CD4-positive, alpha-beta T cell treated with Interleukin-1 beta for 1 hour (primary cell): ENCODE data around the gene FBXW12.
"Not testable (repeated sequence)": the region's sequence is repeated elsewhere in the genome, so short reads cannot be mapped to it uniquely, and the experiment has no call there.

ENCODE experiments used
- DNase-seq, 2 donors: peaks; one replicate each; pipeline ENCODE4 v3.0.0-alpha.2; 2020 to 2022

The FBXW12 gene

GRCh38 chr3:48387634-48388033 is 15.6 kb downstream of the FBXW12 start:
- no peak for DNase-seq

GRCh38 chr3:48388966-48389365 is 16.9 kb downstream of the FBXW12 start:
- DNase-seq = no peak

- DNase-seq = no peak
Observed at GRCh38 chr3:48394391-48394790, 22.4 kb downstream of the FBXW12 start.

DNA sequence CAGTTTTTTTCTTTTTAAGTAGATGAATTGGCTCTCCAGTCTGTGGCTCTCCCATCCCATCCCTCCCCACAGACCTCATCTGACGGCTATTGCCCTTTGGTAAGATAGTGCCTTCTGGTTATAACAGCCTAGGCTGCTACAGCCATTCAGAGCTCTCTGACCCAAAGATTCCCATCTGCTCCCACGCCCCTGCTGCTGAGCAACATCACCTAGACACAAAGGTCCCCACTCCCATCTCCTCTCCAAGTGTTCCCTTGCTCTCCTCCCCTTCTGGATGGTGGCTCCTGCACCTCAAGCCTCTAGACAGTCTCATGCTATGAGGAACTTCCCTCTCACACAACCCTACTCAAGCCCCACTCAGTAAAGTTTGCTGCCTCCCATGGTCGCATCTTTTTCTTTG is 23.7 kb downstream of the FBXW12 start:
- DNase-seq = no peak

DNA sequence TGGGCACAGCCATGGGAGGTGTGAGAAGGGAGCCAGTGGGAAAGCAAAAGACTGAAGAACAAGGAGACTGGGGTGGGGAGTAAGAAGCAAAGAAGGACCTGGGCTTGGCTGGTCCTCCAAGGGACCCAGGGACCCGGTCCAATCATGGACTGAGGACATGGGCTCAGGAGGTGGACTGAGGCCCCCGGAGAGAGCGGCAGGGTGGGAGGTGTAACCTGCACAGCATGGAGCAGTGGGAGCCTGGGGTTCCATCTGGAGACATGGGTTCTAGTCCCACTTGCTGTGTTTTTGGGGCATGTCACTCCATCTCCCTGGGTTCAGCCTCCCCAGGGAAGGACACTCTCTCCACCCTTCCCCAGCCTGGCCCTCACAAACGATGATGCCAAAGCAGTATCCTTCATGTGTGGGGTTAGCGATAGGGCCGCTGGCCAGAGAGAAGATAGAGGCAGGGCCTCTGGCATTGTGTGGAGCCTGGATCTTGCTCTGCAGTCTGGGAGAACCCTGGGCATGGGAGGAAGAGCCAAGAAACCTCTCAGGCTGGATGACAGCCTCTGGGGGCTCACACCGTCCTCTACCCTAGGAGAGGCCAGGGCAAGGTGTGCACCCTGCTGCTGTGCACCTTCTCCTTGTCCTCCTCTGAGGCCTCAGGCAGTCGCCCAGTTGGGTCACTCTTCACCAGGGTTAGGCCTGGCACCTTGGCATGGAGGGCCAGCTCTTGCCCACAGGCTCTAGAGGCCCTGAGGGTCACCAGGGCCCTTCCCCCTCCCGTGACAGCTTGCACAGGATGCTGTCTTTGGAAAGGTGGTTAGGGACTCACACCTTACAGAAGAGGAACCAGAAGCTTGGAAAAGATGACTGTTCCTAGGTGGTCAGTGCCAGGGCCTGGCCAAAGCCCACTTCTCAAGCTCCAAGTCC is 26.0 kb downstream of the FBXW12 start:
- DNase-seq = no peak

DNA sequence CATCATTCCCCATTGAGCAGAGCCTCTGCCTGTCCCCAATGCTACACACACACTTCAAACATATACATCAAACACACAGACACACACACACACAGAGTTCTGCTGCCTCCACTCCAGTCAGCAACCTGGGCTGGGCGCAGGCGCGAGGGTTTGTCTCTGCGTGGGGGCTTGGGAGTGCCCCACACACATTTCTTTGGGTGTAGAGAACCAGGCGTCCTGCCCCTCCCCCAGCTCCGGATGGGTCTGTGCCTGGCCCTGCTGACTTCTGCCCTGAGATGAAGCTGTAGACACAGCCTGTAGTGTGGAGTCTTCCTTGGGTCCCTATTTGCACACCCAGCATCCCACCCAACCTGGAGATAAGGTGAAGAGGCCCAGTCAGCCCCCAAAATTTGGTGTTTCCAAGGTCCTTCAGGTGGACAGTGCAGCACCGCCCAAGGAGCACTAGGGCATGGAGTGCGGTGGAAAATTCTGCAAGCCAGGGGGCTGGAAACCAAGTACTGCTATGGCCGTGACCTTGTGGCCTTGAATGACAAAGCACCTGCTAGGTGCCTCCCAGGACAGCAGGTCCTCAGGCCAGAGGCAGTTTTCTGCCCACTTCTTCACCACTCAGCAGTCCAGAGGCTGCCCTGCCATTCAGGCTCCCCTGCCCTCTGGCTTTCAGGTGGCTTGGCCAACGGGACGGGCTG is 26.8 kb downstream of the FBXW12 start:
- DNase-seq = no peak

DNA sequence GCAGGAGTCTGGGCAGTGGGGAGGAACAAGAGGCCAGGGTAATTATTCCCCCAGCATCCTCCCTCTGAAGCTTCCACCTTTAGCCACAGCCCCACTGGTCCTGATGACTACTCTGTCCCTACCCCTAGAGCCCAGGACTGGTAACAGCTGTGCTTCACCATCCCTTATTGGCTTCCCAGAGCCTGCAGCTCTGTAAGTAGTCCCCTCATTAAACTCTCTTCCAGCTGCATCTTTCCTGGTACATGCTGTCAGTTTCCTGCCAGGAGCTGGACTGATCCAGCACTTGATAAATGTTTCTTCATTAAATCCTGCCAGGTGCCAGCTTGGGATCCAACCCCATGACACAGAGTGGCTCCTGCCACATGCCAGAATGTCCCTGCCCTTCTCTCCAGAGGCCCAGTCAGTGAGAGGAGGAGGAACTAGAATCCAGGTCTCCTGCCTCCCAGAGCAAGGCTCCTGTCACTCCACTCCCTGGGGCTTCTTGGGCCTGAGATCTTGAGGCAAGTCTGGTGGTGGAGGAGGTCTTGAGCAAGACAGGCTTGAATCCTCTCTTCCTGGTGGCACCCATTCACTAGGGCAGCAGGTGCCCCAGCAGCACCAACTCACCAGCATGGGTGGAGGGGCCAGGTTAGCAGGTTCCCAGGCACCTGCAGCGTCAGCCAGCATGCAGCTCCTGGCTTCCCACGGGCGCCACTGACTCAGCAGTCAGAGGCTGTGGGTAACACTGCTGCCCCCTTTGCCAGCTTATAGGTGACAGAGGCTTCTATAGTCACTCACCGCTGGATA is 27.6 kb downstream of the FBXW12 start:
- DNase-seq = no peak

DNA sequence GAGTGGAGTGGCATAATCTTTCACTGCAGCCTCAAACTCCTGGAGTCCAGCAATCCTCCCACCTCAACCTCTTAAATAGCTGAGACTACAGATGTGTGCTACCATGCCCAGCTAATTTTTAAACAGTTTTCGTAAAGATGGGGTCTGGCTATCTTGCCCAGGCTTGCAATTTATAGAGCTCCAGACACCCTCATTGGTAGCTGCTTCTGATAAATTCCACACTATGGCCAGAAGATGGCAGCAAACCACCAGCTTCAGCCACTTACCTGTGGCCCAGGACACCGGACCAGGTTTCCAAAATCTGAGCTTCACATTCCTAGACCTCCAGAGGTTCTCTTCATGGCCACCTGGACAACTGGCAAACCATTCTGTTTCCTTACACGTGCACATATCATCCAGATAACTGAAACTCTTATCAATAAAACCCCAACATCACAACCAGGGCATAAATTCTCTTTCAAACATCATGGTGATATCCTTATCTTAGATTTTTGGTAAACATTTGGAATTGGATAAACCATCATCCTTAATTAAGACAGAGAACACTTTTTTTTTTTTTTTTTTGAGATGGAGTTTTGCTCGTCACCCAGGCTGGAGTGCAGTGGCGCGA is 28.9 kb downstream of the FBXW12 start:
- DNase-seq = peak; percentile 76 to 83

DNA sequence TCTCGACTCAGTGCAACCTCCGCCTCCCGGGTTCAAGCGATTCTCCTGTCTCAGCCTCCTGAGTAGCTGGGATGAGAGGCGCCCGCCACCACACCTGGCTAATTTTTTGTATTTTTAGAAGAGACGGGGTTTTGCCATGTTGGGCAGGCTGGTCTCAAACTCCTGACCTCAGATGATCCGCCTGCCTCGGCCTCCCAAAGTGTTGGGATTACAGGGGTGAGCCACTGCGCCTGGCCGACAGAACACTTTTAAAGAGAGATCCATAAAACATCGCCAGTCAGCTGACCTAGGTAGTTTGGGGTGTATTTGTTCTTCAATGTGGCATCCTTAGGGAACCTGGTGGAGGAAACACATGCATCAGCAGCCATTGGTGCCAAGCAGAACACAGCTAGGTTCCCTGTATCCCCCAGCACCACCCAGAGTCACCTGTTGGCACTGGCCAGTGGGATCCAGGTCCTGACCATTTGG is 29.4 kb downstream of the FBXW12 start:
- not testable (repeated sequence) for DNase-seq

- DNase-seq = no peak
Observed at GRCh38 chr3:48402281-48402732, 30.3 kb downstream of the FBXW12 start.

- no peak for DNase-seq
Observed at GRCh38 chr3:48402907-48403306, 30.9 kb downstream of the FBXW12 start.

GRCh38 chr3:48403533-48404439 is 31.8 kb downstream of the FBXW12 start:
- DNase-seq = no peak

DNA sequence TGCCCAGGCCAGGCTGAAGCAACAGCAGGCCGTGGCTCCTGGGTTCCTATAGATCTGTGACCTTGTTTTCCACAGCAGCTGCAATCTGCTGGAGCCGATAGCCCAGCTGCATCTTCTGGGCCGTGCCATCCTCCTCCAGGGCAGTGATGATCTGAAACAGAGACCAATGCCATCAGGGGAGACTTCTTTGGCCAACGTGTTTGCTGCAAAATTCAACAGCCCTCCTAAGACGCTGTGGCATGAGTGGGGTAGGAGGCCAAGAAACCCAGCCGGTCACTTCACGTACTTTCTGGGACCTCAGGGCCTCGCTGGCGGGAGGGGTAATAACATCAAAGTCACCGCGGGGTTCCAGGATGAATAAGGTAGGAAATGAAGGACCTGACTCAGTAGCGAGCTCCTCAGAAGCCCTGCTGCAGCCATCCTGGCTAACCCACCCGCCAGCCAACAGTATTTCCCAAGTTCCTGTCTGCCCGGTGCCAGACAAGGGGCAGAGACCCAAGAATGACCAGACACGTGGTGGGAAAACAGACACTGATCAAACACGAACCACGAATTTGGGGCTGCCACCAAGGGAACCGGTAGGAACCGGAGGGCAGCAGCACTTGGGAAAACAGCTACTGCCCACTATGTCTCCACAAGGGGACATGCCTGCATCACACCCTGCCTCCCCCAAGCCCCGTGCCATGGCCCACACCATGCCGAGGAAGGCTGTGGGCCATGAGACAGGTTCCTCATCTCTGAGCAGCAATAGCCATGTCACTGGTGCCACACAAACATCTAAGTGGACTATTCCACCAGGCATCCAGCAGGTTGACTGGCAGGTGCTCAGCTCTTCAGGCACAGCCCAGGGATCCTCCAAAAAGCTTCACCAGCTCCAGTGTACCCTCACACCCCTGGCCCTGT is 32.7 kb downstream of the FBXW12 start:
- no peak for DNase-seq

DNA sequence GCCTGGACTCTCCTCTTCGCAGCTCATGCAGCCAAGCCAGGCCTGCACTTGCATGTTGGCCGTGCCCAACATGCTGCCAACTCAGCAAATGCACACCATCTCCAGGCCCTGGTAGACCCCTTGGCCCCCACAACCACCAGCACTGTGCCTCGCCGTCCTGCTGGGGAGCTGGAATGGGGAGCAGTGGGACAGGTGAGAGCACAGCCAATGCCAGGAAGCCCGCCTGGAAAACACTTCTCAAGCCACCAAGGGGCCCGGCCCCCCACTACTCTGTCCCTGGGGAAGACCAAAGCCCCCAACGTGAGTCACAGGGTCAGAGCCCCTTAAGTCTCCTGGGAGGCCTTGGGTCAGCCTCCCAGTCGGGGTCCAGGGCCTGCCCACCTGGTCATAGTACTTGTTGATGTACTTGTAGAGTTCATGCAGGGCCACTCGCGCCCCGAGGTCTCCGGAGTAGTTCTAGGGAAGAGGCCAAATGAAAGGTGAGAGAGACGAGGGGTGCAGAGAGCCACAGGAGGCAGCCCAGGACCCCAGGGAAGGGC is 33.4 kb downstream of the FBXW12 start:
- no peak for DNase-seq

- no peak for DNase-seq
Observed at GRCh38 chr3:48405971-48406370, 34.0 kb downstream of the FBXW12 start.

DNA sequence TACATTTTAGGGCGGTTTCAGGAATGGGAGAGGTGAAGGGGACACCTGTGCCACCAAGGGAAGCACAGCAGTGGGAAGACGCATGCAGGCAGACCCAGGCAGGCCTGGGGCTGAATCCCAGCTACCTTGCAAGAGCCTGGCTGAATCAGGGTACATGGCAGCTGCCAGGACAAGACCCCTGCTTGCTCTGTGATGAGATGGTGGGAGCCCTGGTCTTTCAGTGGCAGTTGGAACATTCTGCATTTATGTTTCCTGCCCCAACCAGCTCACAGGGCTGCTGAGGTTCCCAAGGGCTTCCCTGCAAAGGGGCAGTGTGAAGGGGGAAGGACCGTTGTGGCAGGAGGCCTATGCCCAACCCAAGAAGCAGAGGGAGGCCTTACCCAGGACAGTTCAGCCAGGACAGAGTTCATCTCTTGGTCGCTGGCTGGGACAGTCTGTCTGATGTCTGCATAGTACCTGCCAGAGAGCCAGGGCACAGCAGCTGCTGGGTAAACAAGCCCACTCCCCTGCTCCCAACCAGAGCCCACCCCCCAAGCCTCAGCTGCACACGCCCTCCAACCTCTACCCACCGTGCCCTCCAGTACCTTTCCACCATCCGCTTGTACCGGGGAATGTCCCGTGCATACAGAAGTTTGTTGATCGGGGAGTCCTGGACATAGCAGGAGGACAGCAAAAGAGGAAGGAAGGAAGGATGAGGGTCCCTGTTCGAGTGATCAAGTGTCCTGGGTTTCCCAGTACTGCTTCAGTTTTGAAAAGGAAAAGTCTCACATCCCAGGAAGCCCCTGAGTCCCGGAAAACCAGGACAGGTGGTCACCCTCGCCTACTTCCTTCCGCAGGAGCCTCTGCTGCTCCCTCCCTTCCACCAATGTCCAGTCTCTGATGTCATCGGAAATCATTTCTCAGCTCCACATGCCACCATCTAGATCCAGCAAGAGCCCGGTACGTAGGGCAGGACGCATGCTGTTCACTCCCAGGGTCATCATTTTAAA is 34.7 kb downstream of the FBXW12 start:
- DNase-seq = no peak

- DNase-seq = no peak
Observed at GRCh38 chr3:48407542-48408099, 35.6 kb downstream of the FBXW12 start.

GRCh38 chr3:48408823-48409281 is 36.8 kb downstream of the FBXW12 start:
- no peak for DNase-seq
